Stimulated activated CD8-positive, alpha-beta memory T cell treated with anti-CD3 and anti-CD28 coated beads, Interleukin-15, amount 100 ng/mL, for 4 hours (primary cell): ENCODE measurements around the gene MXI1.
"Not testable (repeated sequence)": the region's sequence is repeated elsewhere in the genome, so short reads cannot be mapped to it uniquely, and the experiment has no call there.

Source experiments
- DNase-seq, 2 donors: peaks; one replicate each; pipeline ENCODE4 v3.0.0-alpha.2; 2020; ENCODE audit warnings: low read depth in 2 of 2

Gene MXI1

GRCh38 chr10:110317866-110318850, 110.8 kb downstream of the MXI1 start:
- no peak for DNase-seq

DNA sequence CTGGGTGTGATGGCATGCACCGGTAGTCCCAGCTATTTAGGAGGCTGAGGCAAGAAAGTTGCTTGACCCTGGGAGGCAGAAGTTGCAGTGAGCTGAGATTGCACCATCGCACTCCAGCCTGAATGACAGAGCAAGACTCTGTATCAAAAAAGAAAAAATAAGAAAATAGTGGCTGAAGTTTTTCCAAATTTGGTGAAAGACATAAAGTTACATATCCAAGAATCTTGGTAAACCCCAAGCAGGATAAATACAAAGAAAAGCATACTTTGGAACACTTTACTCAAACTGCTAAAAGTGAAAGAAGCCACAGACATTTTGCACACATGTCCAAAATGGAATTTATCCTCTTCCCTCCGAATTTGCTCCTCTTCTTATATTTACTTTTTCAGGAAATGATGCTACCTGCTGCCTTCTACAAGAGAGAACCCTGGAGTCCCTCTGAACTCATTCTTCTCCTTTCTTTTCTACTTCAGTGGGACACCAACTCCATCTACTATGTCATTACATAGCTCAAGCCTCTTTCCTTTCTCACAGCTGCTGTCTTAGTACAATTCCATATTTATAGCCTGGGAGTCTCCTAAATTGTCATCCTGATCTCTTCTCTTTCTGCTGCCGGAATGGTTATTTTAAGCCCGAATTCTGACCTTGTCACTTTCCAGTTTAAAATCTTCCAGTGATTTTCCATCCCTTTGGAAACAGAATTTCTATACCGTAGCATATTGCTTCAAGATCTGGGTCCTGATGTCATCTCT, 114.6 kb downstream of the MXI1 start:
- no peak for DNase-seq

DNA sequence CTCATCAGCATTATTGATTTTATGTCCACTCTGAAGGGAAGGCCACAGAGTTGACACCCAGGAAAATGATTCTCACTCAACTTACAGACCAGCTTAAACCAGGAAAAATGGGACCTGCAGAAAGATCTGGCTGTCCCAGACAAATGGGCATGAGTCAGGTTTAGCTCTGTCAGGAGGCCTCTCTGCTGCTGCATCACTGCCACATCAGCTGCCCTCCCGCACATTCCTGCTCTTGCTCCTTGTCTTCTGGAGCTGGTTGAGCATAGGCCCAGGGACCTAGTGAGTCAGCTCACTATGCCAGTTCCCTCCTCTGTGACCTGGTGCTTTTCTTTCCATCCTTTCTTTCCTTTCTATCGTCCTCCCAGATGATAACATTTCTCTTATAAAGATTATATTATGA, 116.1 kb downstream of the MXI1 start:
- no peak for DNase-seq

DNA sequence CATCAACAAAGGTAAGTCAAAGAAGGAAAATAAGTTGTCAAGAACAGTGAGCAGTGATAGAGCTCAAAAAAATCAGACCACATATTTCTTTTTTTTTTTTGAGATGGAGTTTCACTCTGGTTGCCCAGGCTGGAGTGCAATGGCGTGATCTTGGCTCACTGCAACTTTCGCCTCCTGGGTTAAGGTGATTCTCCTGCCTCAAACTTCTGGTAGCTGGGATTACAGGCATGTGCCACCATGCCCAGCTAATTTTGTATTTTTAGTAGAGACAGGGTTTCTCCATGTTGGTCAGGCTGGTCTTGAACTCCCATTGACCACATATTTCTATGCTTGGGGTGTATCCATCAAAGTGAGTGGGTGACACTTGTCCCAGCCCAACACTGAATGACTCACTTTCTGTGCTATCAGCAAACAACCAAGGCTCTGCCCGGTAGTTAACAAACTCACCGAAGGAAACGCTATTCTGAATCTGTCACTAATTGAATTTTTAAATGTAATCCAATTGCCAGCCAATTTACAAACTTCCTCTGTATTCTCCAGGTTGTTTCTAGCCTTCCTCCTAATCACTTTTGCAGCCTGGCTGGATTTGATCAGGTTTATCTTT, 116.9 kb downstream of the MXI1 start:
- no peak for DNase-seq

GRCh38 chr10:110324805-110325280, 117.4 kb downstream of the MXI1 start:
- DNase-seq, result no peak

GRCh38 chr10:110326351-110327032, 119.1 kb downstream of the MXI1 start:
- no peak for DNase-seq

DNA sequence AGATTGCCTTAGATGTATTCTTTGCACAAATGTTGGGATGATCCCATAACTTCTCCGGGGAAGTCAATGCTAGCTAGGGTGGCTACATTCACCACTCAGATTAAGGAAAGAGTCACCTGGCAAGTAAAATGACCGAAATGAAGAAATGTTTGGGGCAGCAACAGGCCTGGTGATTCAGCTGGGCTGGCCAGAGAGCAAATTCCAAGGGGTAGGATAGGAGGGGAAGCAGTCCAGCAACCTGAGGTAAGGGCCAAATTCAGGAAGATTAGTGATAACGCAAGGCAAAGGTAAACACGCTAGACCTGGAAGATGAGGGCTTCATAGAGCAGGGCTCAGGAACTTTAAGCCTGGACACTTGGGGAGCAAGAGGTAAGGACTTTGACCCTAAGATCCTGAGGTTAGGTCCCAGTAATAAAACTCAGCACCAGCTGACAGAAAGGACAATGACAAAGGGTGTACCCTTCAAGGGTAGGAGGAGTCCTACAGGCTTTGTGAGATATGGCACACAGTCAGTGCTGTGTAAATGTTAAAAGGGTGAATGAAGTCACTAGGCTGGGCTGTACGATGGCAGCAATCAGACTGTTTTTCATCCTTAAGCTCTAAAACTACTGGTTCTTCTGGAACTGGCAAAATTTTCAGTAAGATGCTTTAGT, 120.0 kb downstream of the MXI1 start:
- no peak for DNase-seq

DNA sequence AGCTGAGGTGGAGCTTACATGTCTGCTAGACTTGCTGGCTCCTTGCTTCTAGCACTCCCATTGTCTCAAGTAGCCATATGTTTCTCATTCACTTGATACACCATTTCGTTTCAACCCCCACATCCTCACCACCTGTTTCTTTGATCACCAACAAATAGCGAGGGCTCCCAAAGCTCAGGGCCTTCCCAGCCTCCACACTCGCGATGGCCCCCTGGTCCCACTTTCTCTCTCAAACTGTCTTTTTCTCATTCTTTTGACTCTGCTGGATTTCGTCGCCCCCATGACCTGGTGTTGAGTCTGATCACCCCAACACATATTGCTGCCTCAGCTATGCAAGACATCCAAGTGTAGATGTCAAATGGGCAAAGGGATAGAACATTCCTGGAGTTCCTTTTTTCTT, 123.3 kb downstream of the MXI1 start:
- DNase-seq, result no peak

- not testable (repeated sequence) for DNase-seq
Measured at GRCh38 chr10:110331226-110331795, 123.9 kb downstream of the MXI1 start.

- no peak for DNase-seq
Measured at GRCh38 chr10:110334061-110334656, 126.8 kb downstream of the MXI1 start.

DNA sequence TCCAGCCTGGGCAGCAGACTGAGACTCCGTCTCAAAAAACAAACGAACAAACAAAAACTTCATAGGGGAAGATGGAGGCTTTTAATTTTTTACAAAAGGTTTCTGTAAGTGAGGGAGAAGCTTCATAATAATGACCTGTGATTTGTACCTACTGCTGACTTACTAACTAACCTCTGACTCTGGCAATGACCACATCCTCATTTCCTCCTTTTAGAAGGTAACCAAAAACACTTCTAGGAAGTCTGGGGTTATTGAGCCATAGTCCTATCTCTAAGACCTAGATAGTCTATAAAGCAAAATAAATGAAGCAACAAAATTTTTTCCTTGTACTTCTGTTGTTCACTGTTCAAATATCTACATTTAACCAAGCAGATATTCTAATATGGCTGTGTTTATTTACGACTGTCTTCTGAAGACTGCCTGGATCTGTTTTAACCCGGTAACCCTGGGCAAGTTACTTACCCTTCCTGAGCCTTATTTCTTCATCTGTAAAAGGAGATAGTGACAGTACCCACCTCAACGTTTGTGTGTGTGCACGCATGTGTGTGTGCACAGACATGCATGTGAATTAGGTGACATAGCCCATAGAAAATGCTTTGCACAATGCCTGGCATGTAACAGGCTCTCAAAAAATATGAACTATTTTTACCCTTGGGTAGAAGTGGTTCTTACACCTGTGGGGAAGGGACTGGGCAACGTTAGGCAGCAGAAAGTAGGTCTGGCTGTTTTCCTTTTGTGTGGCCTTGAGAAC, 128.1 kb downstream of the MXI1 start:
- DNase-seq, result no peak

GRCh38 chr10:110336111-110336721, 128.8 kb downstream of the MXI1 start:
- no peak for DNase-seq
